B cell (primary cell): ENCODE data around the gene PIP4K2C. TPM values are rescaled to one million over a fixed set of nuclear protein-coding genes. Genes with fewer than 3 reads are reported as not detected.

ENCODE experiments used
- ATAC-seq: fragments of 200-7000 bp; cut with Tn5 transposase; one replicate; pipeline ENCODE4 v1.10.0; 2021; ENCODE audit warnings: low read depth, mild to moderate bottlenecking, moderate number of reproducible peaks, moderate library complexity
- CTCF ChIA-PET: fragments of 350-600 bp; sonication (Branson Sonifier 250); formaldehyde crosslinking; loops from one replicate; lab custom pipeline; 2021; ENCODE audit warnings: antibody characterized with exemption, inconsistent platforms; lab: Charles Lee
- POLR2A ChIA-PET: fragments of 350-600 bp; sonication (Branson Sonifier 250); formaldehyde crosslinking; loops from one replicate; lab custom pipeline; 2021; ENCODE audit warnings: antibody characterized with exemption; lab: Charles Lee
- DNase-seq: peaks from one replicate; pipeline ENCODE4 v3.0.0; 2013
- H2AFZ ChIP-seq: 2 replicates; pipeline ENCODE4 v1.6.1; 2012; ENCODE audit warnings: mild to moderate bottlenecking, low read depth, low read length; ENCODE audit not compliant: insufficient read depth, poor library complexity, severe bottlenecking
- H3K27ac ChIP-seq, 2 donors: 1 replicate in 1 of 2; 2 replicates in 1 of 2; pipeline ENCODE4 v1.5.1; 2012 to 2013; ENCODE audit warnings: low read length in 2 of 2, mild to moderate bottlenecking in 2 of 2, moderate library complexity in 1 of 2
- H3K27me3 ChIP-seq, 4 experiments: fragments of 200-600 bp in 1 of 4; sonication (generic) in 1 of 4; replicated peaks in 1 of 4; 1 replicate in 2 of 4; 2 replicates in 2 of 4; pipeline versions ENCODE4 v1.6.1 to v1.7.0; 2013 to 2016; ENCODE audit warnings: low read length in 3 of 4, mild to moderate bottlenecking in 2 of 4, mixed read lengths in 1 of 4, moderate library complexity in 1 of 4; ENCODE audit not compliant: insufficient read depth in 4 of 4, control insufficient read depth in 3 of 4; ENCODE audit errors: control extremely low read depth in 1 of 4
- H3K36me3 ChIP-seq, 2 experiments: replicated peaks in 1 of 2; 1 replicate in 1 of 2; 2 replicates in 1 of 2; pipeline versions ENCODE4 v1.6.1 to v1.7.1; 2013; ENCODE audit warnings: low read length in 1 of 2; ENCODE audit not compliant: insufficient read depth in 2 of 2, control insufficient read depth in 1 of 2; ENCODE audit errors: control extremely low read depth in 1 of 2, extremely low read depth in 1 of 2
- H3K4me1 ChIP-seq, 2 donors: fragments of 200-600 bp in 1 of 2; sonication (generic) in 1 of 2; 1 replicate in 1 of 2; 2 replicates in 1 of 2; pipeline versions ENCODE4 v1.5.1 to v1.6.1; 2013 to 2017; ENCODE audit warnings: low read length in 2 of 2; ENCODE audit not compliant: control insufficient read depth in 2 of 2, insufficient read depth in 2 of 2
- H3K4me2 ChIP-seq: replicated peaks from 2 replicates; pipeline ENCODE3; 2012; ENCODE audit warnings: mild to moderate bottlenecking, low read depth, low read length; ENCODE audit not compliant: poor library complexity, severe bottlenecking
- H3K4me3 ChIP-seq, 5 experiments: fragments of 200-600 bp in 1 of 5; sonication (generic) in 1 of 5; 1 replicate in 3 of 5; 2 replicates in 2 of 5; pipeline versions ENCODE4 v1.5.1 to v1.7.0; 2011 to 2016; ENCODE audit warnings: low read length in 4 of 5, mild to moderate bottlenecking in 4 of 5, low read depth in 2 of 5, control low read depth in 1 of 5, moderate library complexity in 1 of 5; ENCODE audit not compliant: insufficient read depth in 1 of 5; ENCODE audit errors: control extremely low read depth in 1 of 5, extremely low read depth in 1 of 5
- H3K79me2 ChIP-seq: fragments of 200-600 bp; sonication (generic); one replicate; pipeline ENCODE4 v1.6.0; 2016; ENCODE audit warnings: low read length; ENCODE audit not compliant: control insufficient read depth, insufficient read depth
- H3K9ac ChIP-seq: fragments of 200-600 bp; sonication (generic); 2 replicates; pipeline ENCODE4 v1.6.1; 2017; ENCODE audit warnings: mild to moderate bottlenecking, low read length, moderate library complexity
- H3K9me3 ChIP-seq, 3 donors: one replicate each; pipeline versions ENCODE4 v1.6.1 to v1.7.1; 2013; ENCODE audit warnings: low read length in 2 of 3; ENCODE audit not compliant: control insufficient read depth in 2 of 3, insufficient read depth in 1 of 3; ENCODE audit errors: control extremely low read depth in 1 of 3
- H4K20me1 ChIP-seq: 2 replicates; pipeline ENCODE4 v1.6.0; 2012; ENCODE audit warnings: mild to moderate bottlenecking, low read length; ENCODE audit not compliant: insufficient read depth, control insufficient read depth, poor library complexity, severe bottlenecking
- H3K27ac Mint-ChIP-seq: one replicate; pipeline ENCODE4 v1.8.0; 2021; ENCODE audit warnings: mixed read lengths
- H3K27me3 Mint-ChIP-seq: one replicate; pipeline ENCODE4 v1.8.0; 2021; ENCODE audit warnings: mixed read lengths
- H3K4me1 Mint-ChIP-seq: one replicate; pipeline ENCODE4 v1.8.0; 2021; ENCODE audit warnings: mixed read lengths
- H3K4me3 Mint-ChIP-seq: one replicate; pipeline ENCODE4 v1.8.0; 2021; ENCODE audit warnings: mixed read lengths
- H3K9me3 Mint-ChIP-seq: one replicate; pipeline ENCODE4 v1.8.0; 2022; ENCODE audit warnings: mixed read lengths; ENCODE audit not compliant: insufficient read depth
- EZH2 ChIP-seq: IDR thresholded peaks from 2 replicates; pipeline ENCODE4 v1.6.1; 2012; ENCODE audit warnings: borderline replicate concordance, low read depth, mild to moderate bottlenecking, moderate library complexity, low read length; ENCODE audit not compliant: insufficient read depth, poor library complexity, severe bottlenecking
- WGBS: methylation state at CpG from one replicate; pipeline ENCODE4 v1.1.5; 2013; ENCODE audit warnings: missing lambda C conversion rate; ENCODE audit not compliant: insufficient coverage; 5-methylcytosine and 5-hydroxymethylcytosine counted together
- intact Hi-C: fragments of 100-400 bp; cut with micrococcal nuclease; formaldehyde crosslinking; loops from one replicate; pipeline ENCODE4 v1.10.0; 2022
- polyA plus RNA-seq: library from polyadenylated mRNA; depleted of rRNA; stranded (reverse); fragments of >200 nt; gene quantifications from 2 replicates; pipeline ENCODE4 v1.2.3, GENCODE V29; 2012
- total RNA-seq, 2 donors: library from RNA; stranded (reverse); fragments of 120-200 nt in 1 of 2; gene quantifications; 1 replicate in 1 of 2; 2 replicates in 1 of 2; pipeline versions ENCODE4 v1.2.3 to v1.2.4, GENCODE V29; 2013 to 2022
- TF ChIP-seq, protein P1 (sequence below): fragments of 200-600 bp; IDR thresholded peaks from one replicate; pipeline ENCODE4 v1.8.0; 2022; ENCODE audit warnings: antibody characterized with exemption, mild to moderate bottlenecking

The PIP4K2C gene
- total and polyA plus RNA-seq, 2 donors (not counting 1 experiment from before 2014, with no cell fraction given), result 20.1 to 21.3 TPM

GRCh38 chr12:57575771-57576612, 15.0 kb upstream of the PIP4K2C start:
- H3K4me3 ChIP-seq, result no peak overlapping the region
- CTCF ChIA-PET, result interaction anchor here (0.9 to 3.5 kb wide), 3 partner anchors 9 to 47 kb away, joined by 3 to 17 read pairs (median 4); no protein-coding TSS in a partner anchor
- WGBS, result 83% methylated on average over 9 of the region's 12 CpGs
- H2AFZ ChIP-seq, result no peak overlapping the region
- DNase-seq (no peak), ATAC-seq (no peak)
- H3K4me3 Mint-ChIP-seq, result no peak overlapping the region
- H3K4me1 ChIP-seq, result no peaks in the 10 kb centered on the region
- no peak overlapping the region for H3K4me2 ChIP-seq
- no peaks in the 10 kb centered on the region for H3K4me1 Mint-ChIP-seq
- TF ChIP-seq EZH2, result no peak
- TF ChIP-seq, protein P1, sequence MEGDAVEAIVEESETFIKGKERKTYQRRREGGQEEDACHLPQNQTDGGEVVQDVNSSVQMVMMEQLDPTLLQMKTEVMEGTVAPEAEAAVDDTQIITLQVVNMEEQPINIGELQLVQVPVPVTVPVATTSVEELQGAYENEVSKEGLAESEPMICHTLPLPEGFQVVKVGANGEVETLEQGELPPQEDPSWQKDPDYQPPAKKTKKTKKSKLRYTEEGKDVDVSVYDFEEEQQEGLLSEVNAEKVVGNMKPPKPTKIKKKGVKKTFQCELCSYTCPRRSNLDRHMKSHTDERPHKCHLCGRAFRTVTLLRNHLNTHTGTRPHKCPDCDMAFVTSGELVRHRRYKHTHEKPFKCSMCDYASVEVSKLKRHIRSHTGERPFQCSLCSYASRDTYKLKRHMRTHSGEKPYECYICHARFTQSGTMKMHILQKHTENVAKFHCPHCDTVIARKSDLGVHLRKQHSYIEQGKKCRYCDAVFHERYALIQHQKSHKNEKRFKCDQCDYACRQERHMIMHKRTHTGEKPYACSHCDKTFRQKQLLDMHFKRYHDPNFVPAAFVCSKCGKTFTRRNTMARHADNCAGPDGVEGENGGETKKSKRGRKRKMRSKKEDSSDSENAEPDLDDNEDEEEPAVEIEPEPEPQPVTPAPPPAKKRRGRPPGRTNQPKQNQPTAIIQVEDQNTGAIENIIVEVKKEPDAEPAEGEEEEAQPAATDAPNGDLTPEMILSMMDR, result no peak
- H3K9me3 Mint-ChIP-seq, result no peaks in the 10 kb centered on the region
- H3K9ac ChIP-seq, result no peak overlapping the region
- no peaks in the 10 kb centered on the region for H3K9me3 ChIP-seq
- no peaks in the 10 kb centered on the region for H4K20me1 ChIP-seq
- no peak overlapping the region for H3K27ac Mint-ChIP-seq
- intact Hi-C loops, result no loop called here
- POLR2A ChIA-PET, result no interaction called here
- H3K79me2 ChIP-seq, result no peaks in the 10 kb centered on the region
- peaks cover 9% of the 10 kb centered on the region for H3K27me3 Mint-ChIP-seq
- H3K27ac ChIP-seq, result no peak overlapping the region
- peaks cover 0 to 4% (median 0%) of the 10 kb centered on the region in 4 experiments for H3K27me3 ChIP-seq
- H3K36me3 ChIP-seq, result no peaks in the 10 kb centered on the region

- H3K27me3 Mint-ChIP-seq, result peaks cover 7% of the 10 kb centered on the region
- Histone ChIP-seq H3K9me3 (no peaks in the 10 kb centered on the region), H3K27me3 (peaks cover 0 to 9% (median 0%) of the 10 kb centered on the region in 4 experiments), H3K79me2 (no peaks in the 10 kb centered on the region), H3K4me3 (no peak overlapping the region), H3K4me2 (no peak overlapping the region), H2AFZ (no peak overlapping the region), H3K27ac (no peak overlapping the region), H3K36me3 (no peaks in the 10 kb centered on the region), H3K9ac (no peak overlapping the region), H3K4me1 (no peaks in the 10 kb centered on the region), H4K20me1 (no peaks in the 10 kb centered on the region)
- intact Hi-C loops, result no loop called here
- no peak overlapping the region for H3K27ac Mint-ChIP-seq
- WGBS, result 93% methylated on average over 7 of the region's 9 CpGs
- ChIA-PET CTCF (interaction anchor here (3.5 kb wide), 1 partner anchor 9 kb away, joined by 17 read pairs; no protein-coding TSS in a partner anchor), POLR2A (interaction anchor here (0.5 kb wide), 1 partner anchor 9 kb away, joined by 3 read pairs; no protein-coding TSS in a partner anchor)
- TF ChIP-seq EZH2, result no peak
- TF ChIP-seq, protein P1, result no peak
- DNase-seq, result no peak
- no peak overlapping the region for H3K4me3 Mint-ChIP-seq
- H3K9me3 Mint-ChIP-seq, result no peaks in the 10 kb centered on the region
- H3K4me1 Mint-ChIP-seq, result no peaks in the 10 kb centered on the region
- ATAC-seq, result no peak
Measured at GRCh38 chr12:57576613-57577160, 14.3 kb upstream of the PIP4K2C start.
